GM13976 (cell line): ENCODE results near the gene THAP3.
"Not testable (repeated sequence)": the region's sequence is repeated elsewhere in the genome, so short reads cannot be mapped to it uniquely, and the experiment has no call there.

Experiments
- DNase-seq: peaks from one replicate; pipeline ENCODE4 v3.0.0; 2012; ENCODE audit warnings: low spot score
- CTCF ChIP-seq: IDR thresholded peaks from 2 replicates; pipeline ENCODE4 v1.5.1; 2012; ENCODE audit warnings: borderline replicate concordance, mild to moderate bottlenecking; ENCODE audit not compliant: insufficient read depth; ENCODE audit errors: extremely low read depth, missing control alignments, control extremely low read depth
- in situ Hi-C: fragments of 300-500 bp; cut with MboI; formaldehyde crosslinking; loops from one replicate; pipeline ENCODE4 v1.12.0; 2022; ENCODE audit warnings: low sequenced_read_pairs, mixed read lengths, inconsistent platforms; ENCODE audit not compliant: unreplicated experiment

THAP3 gene

GRCh38 chr1:6660415-6661049, 35.9 kb downstream of the THAP3 start:
- in situ Hi-C loops: no loop called here
- TF ChIP-seq CTCF: no peak
- DNase-seq: no peak

- in situ Hi-C loops: not testable (repeated sequence)
Measured at GRCh38 chr1:6662468-6662867, 37.8 kb downstream of the THAP3 start.

GRCh38 chr1:6666696-6667095, 42.0 kb downstream of the THAP3 start:
- in situ Hi-C loops: no loop called here
- TF ChIP-seq CTCF: no peak
- no peak for DNase-seq

More at GRCh38 chr1:6662468-6662867, 37.8 kb downstream of the THAP3 start:
- not testable (repeated sequence) for DNase-seq

GRCh38 chr1:6667139-6667538, 42.5 kb downstream of the THAP3 start:
- in situ Hi-C loops: no loop called here
- TF ChIP-seq CTCF: no peak
- DNase-seq: no peak

GRCh38 chr1:6668503-6668902, 43.8 kb downstream of the THAP3 start:
- DNase-seq: no peak
- no peak for TF ChIP-seq CTCF
- in situ Hi-C loops: no loop called here

GRCh38 chr1:6672558-6672957, 47.9 kb downstream of the THAP3 start:
- DNase-seq: no peak
- in situ Hi-C loops: no loop called here
- TF ChIP-seq CTCF: no peak

- no peak for DNase-seq
- TF ChIP-seq CTCF: no peak
- in situ Hi-C loops: no loop called here
Measured at GRCh38 chr1:6673816-6674398, 49.2 kb downstream of the THAP3 start.
